HG03103 (cell line): ENCODE data around the gene SMG6.
"Not testable (repeated sequence)": the region's sequence is repeated elsewhere in the genome, so short reads cannot be mapped to it uniquely, and the experiment has no call there.

Experiments
- ATAC-seq: cut with Tn5 transposase; IDR thresholded peaks from one replicate; pipeline ENCODE4 v1.9.1; 2021; ENCODE audit warnings: low read depth; ENCODE audit not compliant: unreplicated experiment

SMG6 gene

GRCh38 chr17:2181897-2182448 is 121.6 kb downstream of the SMG6 start:
- no peak for ATAC-seq

- no peak for ATAC-seq
Observed at GRCh38 chr17:2181206-2181896, 122.2 kb downstream of the SMG6 start.

- no peak for ATAC-seq
Observed at GRCh38 chr17:2180768-2181167, 122.8 kb downstream of the SMG6 start.

DNA sequence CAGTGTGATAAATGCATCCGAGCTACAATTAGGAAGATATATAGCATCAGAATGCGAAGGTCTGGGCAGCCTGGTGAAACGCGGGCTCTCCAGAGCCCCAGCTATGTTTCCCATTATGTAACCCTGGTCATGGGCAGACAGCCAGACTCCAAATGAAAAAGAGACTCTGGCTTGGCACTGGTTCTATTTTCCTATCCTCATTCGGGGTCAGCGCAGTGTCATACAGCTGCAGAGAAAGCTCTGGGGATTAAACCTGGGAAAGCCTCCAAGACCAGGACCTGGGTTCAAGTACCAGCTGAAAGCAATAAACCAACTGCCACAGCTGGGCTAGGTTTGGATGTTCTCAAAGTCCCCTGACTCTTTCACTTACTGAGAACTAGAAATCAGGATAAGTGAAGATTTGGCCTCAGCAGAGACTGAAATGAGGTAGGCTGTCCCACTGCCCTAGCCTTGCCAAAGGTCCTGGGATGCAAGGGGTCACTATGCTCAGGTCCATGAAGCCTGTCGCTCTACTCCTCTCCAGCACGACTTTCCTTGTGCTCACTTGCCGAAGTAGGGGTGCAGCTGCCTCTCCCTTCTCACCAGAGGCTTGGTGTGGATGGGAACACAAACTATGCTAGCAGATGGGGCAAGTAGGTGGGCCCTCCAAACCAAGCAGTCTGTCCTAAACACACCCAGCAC is 123.8 kb downstream of the SMG6 start:
- no peak for ATAC-seq

DNA sequence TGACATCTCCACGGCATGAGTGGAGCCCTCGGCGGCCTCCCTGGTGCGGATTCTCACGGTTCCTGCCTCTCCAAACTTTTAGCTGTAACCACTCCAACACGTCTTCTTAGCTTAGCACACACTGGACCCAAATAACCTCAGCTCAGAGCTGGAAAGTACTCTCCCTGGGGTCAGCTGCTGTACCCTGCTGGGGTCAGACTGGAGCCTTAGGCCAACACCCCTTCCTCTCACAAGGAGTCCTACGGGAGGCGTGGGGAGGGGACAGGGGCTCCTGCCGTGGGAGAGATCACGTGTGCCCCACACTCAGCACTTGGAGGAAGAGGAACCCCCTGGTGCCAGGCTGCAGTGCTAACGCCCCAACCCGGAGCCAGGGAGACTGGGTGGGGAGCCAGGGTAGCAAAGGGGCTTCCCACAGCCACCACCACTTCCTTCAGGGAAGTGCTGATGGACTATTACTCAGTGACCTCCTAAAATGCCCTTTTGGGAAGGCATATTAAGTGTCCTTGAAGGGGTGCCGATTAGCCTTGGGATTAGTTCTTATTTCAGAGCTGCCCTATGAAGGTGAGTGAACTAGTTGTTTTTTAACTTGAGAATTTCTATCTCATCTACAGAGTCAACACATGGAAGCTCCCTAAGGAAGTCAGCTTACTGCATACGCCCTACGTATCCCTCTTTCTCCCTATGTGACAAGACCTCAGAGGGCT is 124.6 kb downstream of the SMG6 start:
- no peak for ATAC-seq

DNA sequence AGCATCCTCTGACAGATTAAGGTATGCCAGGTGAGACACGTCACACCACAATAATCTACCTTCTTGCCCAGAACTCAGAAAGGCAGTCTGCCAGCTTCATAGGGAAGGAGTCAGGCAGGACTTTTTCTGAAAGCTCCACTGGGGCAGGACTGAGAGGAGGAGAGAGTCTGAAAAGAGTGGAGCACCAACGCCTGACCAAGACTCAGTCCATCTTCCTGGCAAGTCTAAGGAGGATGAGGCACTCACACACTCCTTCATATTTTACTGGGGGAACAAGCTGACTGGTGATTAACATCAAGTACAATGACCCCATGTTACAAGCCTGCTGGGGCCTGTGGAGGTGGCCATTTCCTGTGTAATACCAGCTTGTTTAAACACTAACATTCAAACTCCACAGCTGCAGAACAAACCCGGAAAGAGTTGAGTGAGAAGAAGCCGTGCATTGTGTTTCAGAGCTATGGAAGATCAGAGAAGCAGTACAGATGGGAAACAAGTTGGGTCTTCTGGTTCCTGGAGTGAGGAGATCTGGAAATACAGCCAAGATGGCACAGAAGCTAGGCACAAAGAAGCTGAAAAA is 126.3 kb downstream of the SMG6 start:
- no peak for ATAC-seq

- ATAC-seq, result no peak
Observed at GRCh38 chr17:2176499-2177169, 127.0 kb downstream of the SMG6 start.

DNA sequence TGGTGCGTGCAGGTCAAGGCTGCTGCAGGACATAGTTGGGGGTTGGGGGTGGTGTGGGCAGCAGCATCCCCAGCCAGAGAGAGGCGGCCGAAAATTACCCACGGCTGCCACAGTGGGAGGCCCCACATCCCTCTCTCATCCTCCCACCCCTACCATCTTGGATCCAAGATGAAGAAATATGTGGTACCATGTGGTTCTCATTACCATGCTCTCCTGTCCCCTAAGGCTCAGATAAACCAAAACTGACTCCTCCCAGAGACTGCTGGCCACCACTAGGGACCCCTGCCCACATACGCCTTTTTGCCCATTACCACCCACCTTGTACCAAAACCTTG is 128.3 kb downstream of the SMG6 start:
- no peak for ATAC-seq

GRCh38 chr17:2174468-2175293 is 128.9 kb downstream of the SMG6 start:
- no peak for ATAC-seq

DNA sequence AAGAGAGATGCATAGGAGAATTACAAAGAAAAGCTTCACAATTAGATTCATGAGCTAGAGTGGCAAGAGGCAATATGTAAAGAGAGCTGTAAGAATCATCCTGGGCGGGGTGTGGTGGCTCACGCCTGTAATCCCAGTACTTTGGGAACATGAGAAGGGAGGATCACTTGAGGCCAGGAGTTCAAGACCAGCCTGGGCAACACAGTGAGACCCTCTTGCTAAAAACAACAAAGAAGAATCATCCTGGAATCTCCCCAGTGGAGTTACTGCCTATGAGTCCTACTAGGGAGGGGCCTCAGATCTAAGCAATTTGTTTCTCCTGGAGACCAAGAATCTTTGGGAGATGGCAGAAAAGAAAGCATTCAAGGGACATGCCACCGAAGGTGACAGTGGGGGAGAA is 129.6 kb downstream of the SMG6 start:
- no peak for ATAC-seq

- ATAC-seq, result no peak
Observed at GRCh38 chr17:2172999-2173398, 130.6 kb downstream of the SMG6 start.

DNA sequence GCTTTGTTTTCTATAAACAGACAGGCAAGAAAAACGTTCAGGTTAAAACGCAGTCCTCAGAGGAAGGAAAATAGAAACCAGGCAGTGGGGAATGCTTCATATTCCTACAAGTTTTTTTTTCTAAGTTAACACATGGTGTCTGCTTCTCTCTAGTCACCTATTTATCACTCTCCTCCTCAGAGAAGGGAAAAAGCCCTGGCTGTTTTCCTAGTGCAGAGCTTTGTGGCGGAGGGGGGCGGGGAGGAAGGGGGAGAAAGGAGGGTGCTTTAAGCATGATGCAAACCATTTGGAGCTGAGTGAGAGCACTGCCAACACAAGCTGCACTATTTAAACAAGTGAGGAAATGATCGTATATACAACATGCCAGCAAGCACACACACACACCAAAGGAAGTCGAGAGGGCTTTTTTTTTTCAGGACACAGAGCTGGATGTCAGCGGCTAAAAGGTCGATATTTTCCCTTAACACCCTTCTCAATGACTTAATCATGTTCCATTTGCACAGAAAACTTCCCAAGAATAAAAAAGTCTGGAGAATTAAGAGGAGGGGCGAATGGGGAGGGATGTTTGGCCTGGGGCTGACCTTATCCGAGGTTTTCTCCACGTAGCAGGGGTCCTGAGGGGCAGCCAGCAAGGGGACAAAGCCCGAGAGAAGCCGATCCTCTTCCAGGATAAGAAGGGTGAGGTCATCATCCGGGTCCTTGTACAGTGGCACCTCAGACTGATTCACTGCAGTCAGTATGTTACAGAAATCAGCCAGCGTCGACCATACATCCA is 131.3 kb downstream of the SMG6 start:
- ATAC-seq, result no peak

GRCh38 chr17:2171702-2172076 is 131.9 kb downstream of the SMG6 start:
- no peak for ATAC-seq

DNA sequence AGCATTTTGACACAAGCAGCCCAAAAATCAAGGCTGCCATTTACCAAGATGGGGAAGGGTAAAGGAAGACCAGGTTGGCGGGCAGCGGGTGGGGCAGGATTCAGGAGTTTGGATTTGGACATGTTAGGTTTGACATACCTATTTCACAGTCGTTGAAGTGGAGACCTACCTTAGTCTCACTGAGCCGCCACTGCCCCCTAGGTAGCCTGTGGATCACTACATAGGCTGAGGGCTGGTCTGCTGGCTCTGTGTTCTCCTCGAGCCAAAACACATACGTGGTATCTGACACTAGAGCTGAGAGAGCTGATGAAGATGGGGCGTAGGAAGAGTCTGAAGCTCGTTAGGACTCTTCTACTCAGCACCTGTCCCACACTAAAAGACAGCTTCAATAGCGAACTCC is 133.6 kb downstream of the SMG6 start:
- no peak for ATAC-seq

GRCh38 chr17:2165723-2166122 is 137.9 kb downstream of the SMG6 start:
- not testable (repeated sequence) for ATAC-seq

- ATAC-seq, result no peak
Observed at GRCh38 chr17:2158396-2158780, 145.2 kb downstream of the SMG6 start.

DNA sequence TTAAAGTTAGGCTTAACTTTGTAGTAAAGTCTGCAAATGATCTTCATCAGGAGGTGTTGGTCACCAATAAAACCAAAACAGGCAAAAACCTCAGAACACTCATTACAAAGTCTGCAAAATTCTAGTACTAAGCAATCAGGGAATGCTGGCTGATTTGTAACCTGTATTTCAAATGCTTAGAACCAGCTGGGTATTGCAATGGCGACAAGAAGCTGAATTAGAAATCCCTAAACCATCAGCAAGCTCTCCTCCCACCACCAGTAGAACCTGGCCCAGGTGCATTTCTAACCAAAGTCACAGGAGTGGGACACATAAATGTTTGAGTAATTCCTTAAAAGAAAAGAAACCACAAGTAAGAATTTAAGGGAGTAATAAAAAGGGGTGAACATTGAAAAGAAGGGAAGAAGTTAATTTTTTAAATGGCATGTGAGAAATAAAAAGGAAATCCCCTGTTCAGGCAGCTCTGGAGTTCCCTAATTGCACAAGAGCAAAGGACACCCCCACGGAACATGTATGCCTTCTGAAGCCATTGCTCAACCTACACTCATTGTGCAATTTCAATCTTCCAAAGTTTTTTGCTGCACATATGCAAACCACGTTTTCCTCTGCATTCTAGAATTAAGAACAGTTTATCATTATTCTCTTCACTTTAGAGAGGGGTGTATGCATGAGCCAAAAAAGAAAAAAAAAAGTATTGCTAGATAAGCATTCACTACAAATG is 145.8 kb downstream of the SMG6 start:
- ATAC-seq, result no peak

DNA sequence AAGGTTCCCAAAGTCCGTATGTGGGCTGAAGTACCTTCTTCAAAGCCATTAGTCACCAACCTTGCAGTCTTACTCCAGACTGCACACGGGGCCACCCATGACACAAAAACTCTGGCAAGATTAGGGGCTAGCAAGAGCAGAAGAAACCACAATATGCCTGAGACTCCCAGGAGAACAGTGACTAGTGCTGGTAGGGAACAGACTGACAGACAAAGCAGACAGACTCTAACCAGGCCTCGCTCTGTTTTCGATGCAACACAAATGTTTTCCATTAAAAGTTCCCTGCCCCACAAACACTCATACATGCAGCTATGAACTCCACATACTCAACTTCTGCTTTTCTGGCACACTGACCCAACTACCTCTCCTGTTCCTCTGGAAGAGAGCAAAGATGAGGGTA is 146.5 kb downstream of the SMG6 start:
- ATAC-seq, result no peak

- ATAC-seq, result no peak
Observed at GRCh38 chr17:2156666-2157065, 146.9 kb downstream of the SMG6 start.
